ENCODE measurements around the gene KRTAP10-2. TPM values are rescaled to one million over a fixed set of nuclear protein-coding genes. Genes with fewer than 3 reads are reported as not detected.

The KRTAP10-2 gene
- total RNA-seq (2022; extraction: Qiagen RNA extraction), result not detected in 5 replicates

GRCh38 chr21:44551340-44551961 is at the start of gene KRTAP10-2:
Gene KRTAP10-2, minus strand, starts transcription at chr21:44551505. Its CDS starts 47 bp downstream, at chr21:44551458.

GRCh38 chr21:44600118-44600978 is 49.0 kb upstream of the KRTAP10-2 start, which contains the start of gene KRTAP10-7:
Gene KRTAP10-7, plus strand, starts transcription at chr21:44600597. Its CDS starts 25 bp downstream, at chr21:44600622.

GRCh38 chr21:44592446-44593311 is 41.4 kb upstream of the KRTAP10-2 start, which contains the start of gene KRTAP10-6:
Gene KRTAP10-6, minus strand, starts transcription at chr21:44592505. Its CDS starts 21 bp downstream, at chr21:44592484.

GRCh38 chr21:44580231-44580821 is 29.0 kb upstream of the KRTAP10-2 start, which contains the start of gene KRTAP10-5:
Gene KRTAP10-5, minus strand, starts transcription at chr21:44580604. Its CDS starts 26 bp downstream, at chr21:44580578.

GRCh38 chr21:44573630-44574456 is 22.5 kb upstream of the KRTAP10-2 start, which contains the start of gene KRTAP10-4:
Gene KRTAP10-4, plus strand, starts transcription at chr21:44573729. Its CDS starts 30 bp downstream, at chr21:44573759.

GRCh38 chr21:44558695-44559094 is 7.4 kb upstream of the KRTAP10-2 start, which contains the start of gene KRTAP10-3:
Gene KRTAP10-3, minus strand, starts transcription at chr21:44558795. Its CDS starts 80 bp downstream, at chr21:44558715.

GRCh38 chr21:44539991-44540666 is 11.2 kb downstream of the KRTAP10-2 start, which contains the start of gene KRTAP10-1:
Gene KRTAP10-1, minus strand, starts transcription at chr21:44540195. Its CDS starts 45 bp downstream, at chr21:44540150.

Other genes with a start within 250 kb of the KRTAP10-2 start
- gene CFAP410, start 212.1 kb downstream of the KRTAP10-2 start, total RNA-seq (2022; extraction: Qiagen RNA extraction), result 5.1 to 8.7 TPM (median 6.7 TPM) in 5 replicates
- gene TRPM2, start 197.9 kb downstream of the KRTAP10-2 start, total RNA-seq (2022; extraction: Qiagen RNA extraction), result 6.5 to 9.8 TPM (median 7.8 TPM) in 5 replicates
- gene LRRC3, start 96.0 kb downstream of the KRTAP10-2 start, total RNA-seq (2022; extraction: Qiagen RNA extraction), result 1.7 to 2.5 TPM (median 2.4 TPM) in 5 replicates
- not detected in 5 replicates for gene KRTAP10-1, start 11.3 kb downstream of the KRTAP10-2 start, total RNA-seq (2022; extraction: Qiagen RNA extraction)
- not detected in 5 replicates for gene KRTAP10-3, start 7.3 kb upstream of the KRTAP10-2 start, total RNA-seq (2022; extraction: Qiagen RNA extraction)
- not detected in 5 replicates for gene KRTAP10-4, start 22.2 kb upstream of the KRTAP10-2 start, total RNA-seq (2022; extraction: Qiagen RNA extraction)
- gene KRTAP10-5, start 29.1 kb upstream of the KRTAP10-2 start, total RNA-seq (2022; extraction: Qiagen RNA extraction), result not detected in 5 replicates
- not detected in 5 replicates for gene KRTAP10-6, start 41.0 kb upstream of the KRTAP10-2 start, total RNA-seq (2022; extraction: Qiagen RNA extraction)
- gene KRTAP10-7, start 49.1 kb upstream of the KRTAP10-2 start, total RNA-seq (2022; extraction: Qiagen RNA extraction), result not detected in 5 replicates
- gene KRTAP10-8, start 60.6 kb upstream of the KRTAP10-2 start, total RNA-seq (2022; extraction: Qiagen RNA extraction), result not detected in 5 replicates
- not detected in 5 replicates for gene KRTAP10-9, start 75.6 kb upstream of the KRTAP10-2 start, total RNA-seq (2022; extraction: Qiagen RNA extraction)
- gene KRTAP10-10, start 85.9 kb upstream of the KRTAP10-2 start, total RNA-seq (2022; extraction: Qiagen RNA extraction), result not detected in 5 replicates
- not detected in 5 replicates for gene KRTAP10-11, start 94.9 kb upstream of the KRTAP10-2 start, total RNA-seq (2022; extraction: Qiagen RNA extraction)
- gene KRTAP12-4, start 103.2 kb upstream of the KRTAP10-2 start, total RNA-seq (2022; extraction: Qiagen RNA extraction), result not detected in 5 replicates
- gene KRTAP12-3, start 106.4 kb upstream of the KRTAP10-2 start, total RNA-seq (2022; extraction: Qiagen RNA extraction), result not detected in 5 replicates
- not detected in 5 replicates for gene KRTAP12-2, start 115.4 kb upstream of the KRTAP10-2 start, total RNA-seq (2022; extraction: Qiagen RNA extraction)
- not detected in 5 replicates for gene KRTAP12-1, start 130.7 kb upstream of the KRTAP10-2 start, total RNA-seq (2022; extraction: Qiagen RNA extraction)
- gene KRTAP10-12, start 145.7 kb upstream of the KRTAP10-2 start, total RNA-seq (2022; extraction: Qiagen RNA extraction), result not detected in 5 replicates
- gene TSPEAR, start 160.1 kb upstream of the KRTAP10-2 start, total RNA-seq (2022; extraction: Qiagen RNA extraction), result 0.04 TPM in 1 of 5 replicates, not detected in the others